Loucy (cell line): Measurements from ENCODE around the gene PLA2G2F.
"Not testable (repeated sequence)": the region's sequence is repeated elsewhere in the genome, so short reads cannot be mapped to it uniquely, and the experiment has no call there.

ENCODE experiments used
- H2AFZ ChIP-seq: fragments of 200-600 bp; sonication (generic); 2 replicates; pipeline ENCODE4 v1.6.0; 2016; ENCODE audit warnings: antibody characterized with exemption, mild to moderate bottlenecking, low read length, moderate library complexity
- H3F3A ChIP-seq: fragments of 200-600 bp; 2 replicates; pipeline ENCODE4 v1.6.0; 2016; ENCODE audit warnings: antibody characterized with exemption, low read depth, mild to moderate bottlenecking
- H3K27me3 ChIP-seq: fragments of 200-600 bp; sonication (generic); 2 replicates; pipeline ENCODE4 v1.6.1; 2014; ENCODE audit warnings: low read length, mild to moderate bottlenecking; ENCODE audit not compliant: insufficient read depth, poor library complexity, severe bottlenecking
- H3K36me3 ChIP-seq: fragments of 200-600 bp; sonication (generic); 2 replicates; pipeline ENCODE4 v1.6.1; 2016; ENCODE audit warnings: low read length; ENCODE audit not compliant: insufficient read depth
- H3K4me1 ChIP-seq: fragments of 200-600 bp; sonication (generic); 2 replicates; pipeline ENCODE4 v1.5.1; 2014; ENCODE audit warnings: low read length, mild to moderate bottlenecking; ENCODE audit not compliant: insufficient read depth, poor library complexity, severe bottlenecking
- H3K4me2 ChIP-seq: fragments of 200-600 bp; sonication (generic); 2 replicates; pipeline ENCODE4 v1.6.0; 2014; ENCODE audit warnings: antibody characterized with exemption, low read length, low read depth, mild to moderate bottlenecking; ENCODE audit not compliant: poor library complexity, severe bottlenecking
- H3K4me3 ChIP-seq: fragments of 200-600 bp; sonication (generic); 2 replicates; pipeline ENCODE4 v1.5.1; 2014; ENCODE audit warnings: low read length, mild to moderate bottlenecking, mixed read lengths; ENCODE audit not compliant: poor library complexity, severe bottlenecking
- H3K79me2 ChIP-seq: fragments of 200-600 bp; sonication (generic); 2 replicates; pipeline ENCODE4 v1.6.1; 2014; ENCODE audit warnings: low read length; ENCODE audit not compliant: insufficient read depth
- H3K9ac ChIP-seq: fragments of 200-600 bp; sonication (generic); 2 replicates; pipeline ENCODE4 v1.6.0; 2014; ENCODE audit warnings: mild to moderate bottlenecking, low read depth, low read length, moderate library complexity; ENCODE audit not compliant: poor library complexity, severe bottlenecking
- H3K9me2 ChIP-seq: fragments of 200-600 bp; sonication (generic); replicated peaks from 2 replicates; pipeline ENCODE4 v1.6.1; 2016; ENCODE audit warnings: low read depth, low read length, mixed read lengths
- H3K9me3 ChIP-seq: fragments of 200-600 bp; sonication (generic); 2 replicates; pipeline ENCODE4 v1.6.1; 2014; ENCODE audit warnings: mild to moderate bottlenecking, antibody characterized with exemption, low read length, low read depth; ENCODE audit not compliant: insufficient read depth
- H4K20me1 ChIP-seq: fragments of 200-600 bp; sonication (generic); 2 replicates; pipeline ENCODE4 v1.6.0; 2014; ENCODE audit warnings: antibody characterized with exemption, low read length, mild to moderate bottlenecking; ENCODE audit not compliant: insufficient read depth, poor library complexity, severe bottlenecking
- EZH2phosphoT487 ChIP-seq: fragments of 200-600 bp; IDR thresholded peaks from 2 replicates; pipeline ENCODE4 v1.6.1; 2018; ENCODE audit warnings: antibody characterized with exemption, mild to moderate bottlenecking, moderate library complexity, borderline replicate concordance
- TF ChIP-seq, protein P1 (sequence below): fragments of 200-600 bp; sonication (generic); conservative IDR thresholded peaks from 2 replicates; pipeline ENCODE4 v1.5.1; 2014; ENCODE audit warnings: mild to moderate bottlenecking, antibody characterized with exemption, low read length

Gene PLA2G2F

DNA sequence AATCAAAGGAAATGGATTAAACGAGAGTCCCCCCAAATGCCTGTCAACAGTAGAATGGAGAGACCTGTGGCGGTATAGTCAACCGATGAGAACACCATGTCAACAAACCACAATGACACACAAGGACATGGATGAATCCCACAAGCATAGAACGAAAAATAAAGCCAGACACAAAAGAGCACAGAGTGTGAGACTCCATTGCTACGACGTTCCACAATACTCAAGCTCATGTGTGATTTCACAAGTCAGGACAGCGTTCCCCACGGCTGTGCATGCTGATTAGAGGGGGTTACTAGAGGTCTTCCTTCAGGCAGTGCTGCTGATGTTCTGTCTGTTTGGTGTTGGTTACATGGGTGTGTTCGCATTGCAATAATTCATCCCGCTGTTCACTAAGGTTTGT, 14.0 kb upstream of the PLA2G2F start:
- H3K9ac ChIP-seq: no peak overlapping the region
- H3K36me3 ChIP-seq: no peaks in the 10 kb centered on the region
- no peaks in the 10 kb centered on the region for H3K9me2 ChIP-seq
- H4K20me1 ChIP-seq: no peaks in the 10 kb centered on the region
- no peak overlapping the region for H2AFZ ChIP-seq
- TF ChIP-seq EZH2phosphoT487: no peak
- no peak overlapping the region for H3K4me3 ChIP-seq
- H3K9me3 ChIP-seq: no peaks in the 10 kb centered on the region
- no peaks in the 10 kb centered on the region for H3F3A ChIP-seq
- H3K27me3 ChIP-seq: no peaks in the 10 kb centered on the region
- H3K79me2 ChIP-seq: no peaks in the 10 kb centered on the region
- H3K4me1 ChIP-seq: no peaks in the 10 kb centered on the region
- no peak overlapping the region for H3K4me2 ChIP-seq

DNA sequence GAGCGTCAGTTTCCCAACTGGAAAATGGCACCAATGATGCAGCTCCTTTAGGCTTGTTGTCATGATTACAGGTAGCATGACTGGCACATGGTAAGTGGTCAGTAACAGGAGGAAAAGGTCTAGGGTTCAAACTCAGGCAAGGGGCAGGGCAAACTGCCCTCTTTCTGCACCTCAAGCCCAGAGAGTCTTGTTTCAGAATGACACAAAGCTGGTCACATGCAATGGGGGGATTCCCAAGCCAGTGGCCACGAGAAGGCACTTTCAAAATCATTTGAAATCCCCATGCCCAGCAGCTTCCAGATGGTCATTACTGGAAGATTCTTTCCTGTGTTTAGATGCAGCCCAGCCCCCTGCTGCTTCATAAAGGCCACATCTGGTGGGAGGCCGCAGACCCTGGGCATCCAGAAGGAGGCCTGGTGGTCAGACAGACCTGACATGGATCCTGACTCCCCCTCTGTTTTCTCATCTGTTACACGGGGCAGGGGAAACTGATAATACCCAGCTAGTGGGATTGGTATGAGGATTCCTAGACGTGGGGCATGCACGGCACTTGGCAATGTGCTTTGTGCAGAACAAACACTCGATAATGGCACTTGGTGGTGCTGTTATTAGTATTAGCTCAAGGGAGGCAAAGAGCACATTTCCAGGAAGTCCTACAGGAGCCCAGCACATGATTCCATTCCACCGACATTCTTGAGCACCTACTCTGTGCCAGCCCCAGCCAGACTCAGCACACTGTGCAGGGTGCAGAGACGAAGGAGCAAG, 12.9 kb upstream of the PLA2G2F start:
- no peak overlapping the region for H2AFZ ChIP-seq
- no peaks in the 10 kb centered on the region for H3K79me2 ChIP-seq
- H3K9me3 ChIP-seq: no peaks in the 10 kb centered on the region
- no peak overlapping the region for H3K9ac ChIP-seq
- H3K4me2 ChIP-seq: no peak overlapping the region
- H4K20me1 ChIP-seq: no peaks in the 10 kb centered on the region
- H3F3A ChIP-seq: no peaks in the 10 kb centered on the region
- H3K4me3 ChIP-seq: no peak overlapping the region
- H3K9me2 ChIP-seq: no peaks in the 10 kb centered on the region
- no peaks in the 10 kb centered on the region for H3K36me3 ChIP-seq
- no peak for TF ChIP-seq EZH2phosphoT487
- TF ChIP-seq, protein P1, sequence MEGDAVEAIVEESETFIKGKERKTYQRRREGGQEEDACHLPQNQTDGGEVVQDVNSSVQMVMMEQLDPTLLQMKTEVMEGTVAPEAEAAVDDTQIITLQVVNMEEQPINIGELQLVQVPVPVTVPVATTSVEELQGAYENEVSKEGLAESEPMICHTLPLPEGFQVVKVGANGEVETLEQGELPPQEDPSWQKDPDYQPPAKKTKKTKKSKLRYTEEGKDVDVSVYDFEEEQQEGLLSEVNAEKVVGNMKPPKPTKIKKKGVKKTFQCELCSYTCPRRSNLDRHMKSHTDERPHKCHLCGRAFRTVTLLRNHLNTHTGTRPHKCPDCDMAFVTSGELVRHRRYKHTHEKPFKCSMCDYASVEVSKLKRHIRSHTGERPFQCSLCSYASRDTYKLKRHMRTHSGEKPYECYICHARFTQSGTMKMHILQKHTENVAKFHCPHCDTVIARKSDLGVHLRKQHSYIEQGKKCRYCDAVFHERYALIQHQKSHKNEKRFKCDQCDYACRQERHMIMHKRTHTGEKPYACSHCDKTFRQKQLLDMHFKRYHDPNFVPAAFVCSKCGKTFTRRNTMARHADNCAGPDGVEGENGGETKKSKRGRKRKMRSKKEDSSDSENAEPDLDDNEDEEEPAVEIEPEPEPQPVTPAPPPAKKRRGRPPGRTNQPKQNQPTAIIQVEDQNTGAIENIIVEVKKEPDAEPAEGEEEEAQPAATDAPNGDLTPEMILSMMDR: no peak
- H3K27me3 ChIP-seq: no peaks in the 10 kb centered on the region
- no peaks in the 10 kb centered on the region for H3K4me1 ChIP-seq

DNA sequence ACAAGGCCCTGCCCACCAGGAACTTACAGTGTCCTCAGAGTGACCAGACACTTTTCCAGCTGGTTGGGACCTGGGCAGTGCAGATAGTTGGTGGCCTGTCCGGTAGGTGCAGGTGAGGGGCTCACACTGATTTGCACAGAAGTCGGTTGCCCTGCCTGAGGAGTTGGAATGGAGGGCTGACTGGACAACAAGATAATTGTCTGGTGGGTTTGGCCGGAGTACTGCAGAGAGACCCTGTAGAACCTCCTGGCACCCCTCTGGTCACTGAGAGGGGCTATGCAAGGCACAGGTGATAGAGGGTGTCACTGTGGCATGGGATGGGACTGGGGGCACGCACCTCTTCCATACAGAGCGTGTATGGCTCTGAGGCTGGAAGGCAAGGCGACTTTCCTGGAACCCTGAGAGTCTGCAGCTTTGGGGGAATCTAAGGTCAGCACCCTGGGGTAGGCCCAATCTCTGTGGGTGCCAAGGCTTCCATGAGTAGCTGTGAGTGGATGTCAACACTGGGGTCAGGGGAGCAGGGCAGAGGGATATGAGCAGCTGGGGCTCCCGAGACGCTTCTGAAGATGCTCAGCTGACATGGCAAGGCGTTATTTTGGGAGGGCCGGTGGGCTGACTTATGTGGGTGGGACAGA, 12.2 kb upstream of the PLA2G2F start:
- no peaks in the 10 kb centered on the region for H3F3A ChIP-seq
- H2AFZ ChIP-seq: no peak overlapping the region
- no peaks in the 10 kb centered on the region for H3K4me1 ChIP-seq
- H3K9me2 ChIP-seq: no peaks in the 10 kb centered on the region
- H3K79me2 ChIP-seq: no peaks in the 10 kb centered on the region
- H3K4me2 ChIP-seq: no peak overlapping the region
- H3K9ac ChIP-seq: no peak overlapping the region
- H3K27me3 ChIP-seq: no peaks in the 10 kb centered on the region
- TF ChIP-seq, protein P1: no peak
- TF ChIP-seq EZH2phosphoT487: no peak
- no peaks in the 10 kb centered on the region for H3K9me3 ChIP-seq
- no peaks in the 10 kb centered on the region for H4K20me1 ChIP-seq
- H3K36me3 ChIP-seq: no peaks in the 10 kb centered on the region
- no peak overlapping the region for H3K4me3 ChIP-seq

DNA sequence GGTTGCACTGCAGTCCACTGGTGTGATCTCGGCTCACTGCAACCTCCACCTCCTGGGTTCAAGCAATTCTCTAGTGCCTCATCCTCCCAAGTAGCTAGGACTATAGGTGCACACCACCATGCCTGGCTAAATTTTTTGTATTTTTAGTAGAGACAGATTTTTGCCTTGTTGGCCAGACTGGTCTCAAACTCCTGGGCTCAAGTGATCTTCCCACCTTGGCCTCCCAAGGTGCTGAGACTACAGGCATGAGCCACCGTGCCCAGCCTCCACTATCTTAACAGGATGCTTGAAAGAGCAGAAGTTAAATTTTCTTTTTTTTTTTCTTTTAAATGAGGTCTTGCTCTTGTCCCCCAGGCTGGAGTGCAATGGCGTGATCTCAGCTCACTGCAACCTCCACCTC, 8.6 kb upstream of the PLA2G2F start:
- H3F3A ChIP-seq, H3K9me2 ChIP-seq, H3K9me3 ChIP-seq, H3K27me3 ChIP-seq, H4K20me1 ChIP-seq, H3K79me2 ChIP-seq, H3K9ac ChIP-seq, H3K36me3 ChIP-seq, H3K4me2 ChIP-seq, H3K4me3 ChIP-seq, H3K4me1 ChIP-seq, H2AFZ ChIP-seq: not testable (repeated sequence)
